T-cell (primary cell): ENCODE results near the gene PAK1. TPM values are rescaled to one million over a fixed set of nuclear protein-coding genes. Genes with fewer than 3 reads are reported as not detected.
"Not testable (repeated sequence)": the region's sequence is repeated elsewhere in the genome, so short reads cannot be mapped to it uniquely, and the experiment has no call there.

ENCODE experiments used
- ATAC-seq, 4 experiments: fragments of 200-7000 bp in 3 of 4; fragments of 150-1000 bp in 1 of 4; cut with Tn5 transposase; replicated peaks in 1 of 4; 1 replicate in 3 of 4; 2 replicates in 1 of 4; pipeline ENCODE4 v1.10.0; 2021; ENCODE audit warnings: moderate library complexity in 3 of 4, mild to moderate bottlenecking in 2 of 4, moderate number of reproducible peaks in 1 of 4
- CTCF ChIA-PET, 2 donors: fragments of 300-600 bp; sonication (Branson Sonifier 250); formaldehyde crosslinking; loops; one replicate each; lab custom pipeline; 2022; ENCODE audit warnings: antibody characterized with exemption in 2 of 2; lab: Charles Lee
- POLR2A ChIA-PET, 2 donors: fragments of 300-600 bp; sonication (Branson Sonifier 250); formaldehyde crosslinking; loops; one replicate each; lab custom pipeline; 2022; ENCODE audit warnings: antibody characterized with exemption in 2 of 2; lab: Charles Lee
- DNase-seq, 35 experiments: peaks; one replicate each; pipeline versions ENCODE4 v3.0.0 to v3.0.0-alpha.2; 2013 to 2023
- H3K27ac ChIP-seq: one replicate; pipeline ENCODE4 v1.5.1; 2013; ENCODE audit warnings: low read length
- H3K27me3 ChIP-seq, 2 experiments: replicated peaks in 1 of 2; 1 replicate in 1 of 2; 2 replicates in 1 of 2; pipeline versions ENCODE4 v1.6.1 to v1.7.0; 2013; ENCODE audit warnings: low read length in 1 of 2, mixed read lengths in 1 of 2; ENCODE audit not compliant: control insufficient read depth in 2 of 2, insufficient read depth in 2 of 2; ENCODE audit errors: extremely low read depth in 1 of 2
- H3K36me3 ChIP-seq, 2 donors: 1 replicate in 1 of 2; 2 replicates in 1 of 2; pipeline versions ENCODE4 v1.6.1 to v1.7.0; 2013; ENCODE audit warnings: low read length in 1 of 2; ENCODE audit not compliant: control insufficient read depth in 2 of 2, insufficient read depth in 1 of 2; ENCODE audit errors: extremely low read depth in 1 of 2
- H3K4me1 ChIP-seq, 2 experiments: 1 replicate in 1 of 2; 2 replicates in 1 of 2; pipeline versions ENCODE4 v1.6.1 to v1.7.0; 2013; ENCODE audit warnings: low read length in 2 of 2, mixed read lengths in 1 of 2; ENCODE audit not compliant: insufficient read depth in 2 of 2, control insufficient read depth in 1 of 2; ENCODE audit errors: extremely low read depth in 1 of 2
- H3K4me3 ChIP-seq, 2 donors: 1 replicate in 1 of 2; 2 replicates in 1 of 2; pipeline versions ENCODE4 v1.5.1 to v1.7.0; 2013; ENCODE audit warnings: mild to moderate bottlenecking in 2 of 2, low read length in 1 of 2, moderate library complexity in 1 of 2; ENCODE audit not compliant: control insufficient read depth in 1 of 2; ENCODE audit errors: extremely low read depth in 1 of 2
- H3K9me3 ChIP-seq: 2 replicates; pipeline ENCODE4 v1.7.0; 2013
- H3K27ac Mint-ChIP-seq, 2 donors: one replicate each; pipeline ENCODE4 v1.8.0; 2020 to 2021; ENCODE audit warnings: mild to moderate bottlenecking in 2 of 2, mixed read lengths in 2 of 2
- H3K27me3 Mint-ChIP-seq, 2 donors: one replicate each; pipeline ENCODE4 v1.8.0; 2021 to 2022; ENCODE audit warnings: mixed read lengths in 2 of 2
- H3K36me3 Mint-ChIP-seq: one replicate; pipeline ENCODE4 v1.8.0; 2021; ENCODE audit warnings: mixed read lengths
- H3K4me1 Mint-ChIP-seq, 3 donors: one replicate each; pipeline ENCODE4 v1.8.0; 2020 to 2022; ENCODE audit warnings: mixed read lengths in 3 of 3, mild to moderate bottlenecking in 1 of 3
- H3K4me3 Mint-ChIP-seq, 3 donors: one replicate each; pipeline ENCODE4 v1.8.0; 2020 to 2022; ENCODE audit warnings: mild to moderate bottlenecking in 3 of 3, mixed read lengths in 3 of 3, moderate library complexity in 3 of 3
- H3K9me3 Mint-ChIP-seq, 3 donors: one replicate each; pipeline ENCODE4 v1.8.0; 2020 to 2022; ENCODE audit warnings: mixed read lengths in 3 of 3
- WGBS: methylation state at CpG from one replicate; pipeline ENCODE4 v1.1.5; 2013; ENCODE audit warnings: missing lambda C conversion rate; ENCODE audit not compliant: insufficient coverage; 5-methylcytosine and 5-hydroxymethylcytosine counted together
- total RNA-seq, 35 experiments: library from RNA in 6 of 35; stranded (reverse) in 6 of 35; fragments of 120-200 nt in 1 of 35; gene quantifications; one replicate each; pipeline versions ENCODE4 v1.2.1 to v1.2.4 and lab custom pipeline; 2013 to 2026

The PAK1 gene
- total RNA-seq, 5 donors from 2014 or later (not counting 1 experiment from before 2014, with no cell fraction given) = 15.9 to 28.0 (median 18.7) TPM

GRCh38 chr11:77300028-77300427, 173.9 kb downstream of the PAK1 start:
- H3K4me1 ChIP-seq, DNase-seq, H3K27ac ChIP-seq, H3K27ac Mint-ChIP-seq, H3K9me3 Mint-ChIP-seq, POLR2A ChIA-PET, H3K36me3 Mint-ChIP-seq, H3K36me3 ChIP-seq, ATAC-seq, H3K4me3 Mint-ChIP-seq, H3K27me3 ChIP-seq, H3K27me3 Mint-ChIP-seq, CTCF ChIA-PET, H3K4me1 Mint-ChIP-seq, H3K4me3 ChIP-seq, H3K9me3 ChIP-seq: not testable (repeated sequence)
- WGBS = 63% methylated on average over 2 of the region's 6 CpGs

DNA sequence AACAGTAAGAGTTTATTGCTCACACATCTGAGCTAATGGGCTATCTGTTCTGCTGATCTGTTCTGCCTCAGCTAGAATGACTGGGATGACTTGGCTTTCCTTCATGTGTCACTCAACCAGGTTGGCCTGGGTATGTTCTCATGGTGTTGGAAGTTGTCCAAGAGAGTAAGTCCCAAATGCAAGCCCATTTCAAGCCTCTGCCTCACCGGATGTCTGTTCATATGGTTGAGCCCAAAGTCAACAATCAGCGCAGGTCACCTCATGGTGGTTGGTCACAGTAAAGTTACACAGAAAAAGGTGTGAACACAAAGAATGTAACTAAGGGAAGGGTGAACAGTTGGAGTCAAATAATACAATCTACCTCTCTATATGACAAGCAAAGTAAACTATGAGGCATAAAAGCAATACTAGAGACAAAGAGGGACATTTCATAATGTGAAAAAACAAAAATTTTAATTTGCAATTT, 174.3 kb downstream of the PAK1 start:
- Mint-ChIP-seq H3K9me3 (no peaks in the 10 kb centered on the region), H3K4me1 (no peaks in the 10 kb centered on the region), H3K36me3 (no peaks in the 10 kb centered on the region), H3K4me3 (no peak overlapping the region), H3K27me3 (peaks cover 0 to 2% of the 10 kb centered on the region in 2 donors), H3K27ac (no peak overlapping the region)
- WGBS = 100% methylated on average over 1 of the region's 2 CpGs
- no peak overlapping the region for H3K4me3 ChIP-seq
- no peak overlapping the region for H3K27ac ChIP-seq
- DNase-seq (no peak), ATAC-seq (no peak)
- ChIA-PET POLR2A (no interaction called here), CTCF (no interaction called here)
- no peaks in the 10 kb centered on the region for H3K4me1 ChIP-seq
- H3K9me3 ChIP-seq = no peaks in the 10 kb centered on the region
- no peaks in the 10 kb centered on the region for H3K36me3 ChIP-seq
- peaks cover 0 to 7% of the 10 kb centered on the region in 2 experiments for H3K27me3 ChIP-seq

DNA sequence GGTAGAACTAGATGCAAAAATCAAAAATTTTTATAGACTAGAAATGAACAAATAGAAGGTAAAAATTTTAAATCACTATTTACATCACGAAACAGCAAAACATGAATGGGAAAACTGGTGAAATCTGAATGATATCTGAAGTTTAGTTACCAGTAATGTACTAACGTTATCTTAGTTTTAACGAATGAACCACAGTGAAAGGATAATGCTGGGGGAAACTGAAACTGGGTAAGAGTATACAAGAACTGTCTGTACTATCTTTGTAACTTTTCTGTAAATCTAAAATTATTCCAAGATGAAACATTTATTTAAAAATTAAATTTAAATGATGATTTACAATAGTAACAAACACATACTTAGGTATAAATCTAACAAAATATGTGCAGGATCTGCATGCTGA, 179.9 kb downstream of the PAK1 start:
- no peaks in the 10 kb centered on the region for H3K36me3 ChIP-seq
- ATAC-seq = no peak
- POLR2A ChIA-PET = no interaction called here

GRCh38 chr11:77289737-77290136, 184.2 kb downstream of the PAK1 start:
- no peak for DNase-seq
- Histone ChIP-seq H3K27ac (no peak overlapping the region), H3K4me3 (no peak overlapping the region), H3K36me3 (no peaks in the 10 kb centered on the region), H3K4me1 (no peaks in the 10 kb centered on the region), H3K9me3 (no peaks in the 10 kb centered on the region), H3K27me3 (peaks cover 0 to 11% of the 10 kb centered on the region in 2 experiments)
- H3K9me3 Mint-ChIP-seq = no peaks in the 10 kb centered on the region
- ChIA-PET POLR2A (no interaction called here), CTCF (no interaction called here)
- H3K4me1 Mint-ChIP-seq = no peaks in the 10 kb centered on the region
- no peak overlapping the region for H3K4me3 Mint-ChIP-seq
- no peaks in the 10 kb centered on the region for H3K36me3 Mint-ChIP-seq
- ATAC-seq = no peak
- H3K27me3 Mint-ChIP-seq = peaks cover 25 to 31% of the 10 kb centered on the region in 2 donors
- WGBS = no CpG with 5 or more reads among the region's 4 CpGs
- no peak overlapping the region for H3K27ac Mint-ChIP-seq

More for the DNA sequence above, 179.9 kb downstream of the PAK1 start:
- no peaks in the 10 kb centered on the region for H3K9me3 ChIP-seq
- Mint-ChIP-seq H3K36me3 (no peaks in the 10 kb centered on the region), H3K4me1 (no peaks in the 10 kb centered on the region), H3K27me3 (peaks cover 4 to 8% of the 10 kb centered on the region in 2 donors), H3K9me3 (no peaks in the 10 kb centered on the region), H3K4me3 (no peak overlapping the region), H3K27ac (no peak overlapping the region)
- DNase-seq = no peak
- H3K27ac ChIP-seq = no peak overlapping the region
- peaks cover 0 to 10% of the 10 kb centered on the region in 2 experiments for H3K27me3 ChIP-seq
- CTCF ChIA-PET = no interaction called here
- H3K4me1 ChIP-seq = no peaks in the 10 kb centered on the region
- no CpG with 5 or more reads among the region's 3 CpGs for WGBS
- H3K4me3 ChIP-seq = no peak overlapping the region

GRCh38 chr11:77287615-77288273, 186.2 kb downstream of the PAK1 start:
- Mint-ChIP-seq H3K4me3 (no peak overlapping the region), H3K36me3 (no peaks in the 10 kb centered on the region), H3K27me3 (peaks cover 31% of the 10 kb centered on the region in 2 donors), H3K4me1 (no peaks in the 10 kb centered on the region), H3K27ac (no peak overlapping the region), H3K9me3 (no peaks in the 10 kb centered on the region)
- Histone ChIP-seq H3K27me3 (peaks cover 0 to 11% of the 10 kb centered on the region in 2 experiments), H3K36me3 (no peaks in the 10 kb centered on the region), H3K4me1 (no peaks in the 10 kb centered on the region), H3K9me3 (no peaks in the 10 kb centered on the region), H3K4me3 (no peak overlapping the region), H3K27ac (no peak overlapping the region)
- DNase-seq (no peak), ATAC-seq (no peak)
- WGBS = 85% methylated on average over 1 of the region's 5 CpGs
- CTCF ChIA-PET = no interaction called here
- POLR2A ChIA-PET = no interaction called here

- ChIA-PET POLR2A (no interaction called here), CTCF (no interaction called here)
- H3K4me3 Mint-ChIP-seq = no peak overlapping the region
- H3K27ac ChIP-seq = no peak overlapping the region
- H3K27me3 Mint-ChIP-seq = peaks cover 31% of the 10 kb centered on the region in 2 donors
- H3K9me3 Mint-ChIP-seq = no peaks in the 10 kb centered on the region
- peaks cover 0 to 11% of the 10 kb centered on the region in 2 experiments for H3K27me3 ChIP-seq
- no peaks in the 10 kb centered on the region for H3K9me3 ChIP-seq
- DNase-seq = no peak
- 86% methylated on average over 1 of the region's 3 CpGs for WGBS
- no peaks in the 10 kb centered on the region for H3K4me1 ChIP-seq
- no peaks in the 10 kb centered on the region for H3K4me1 Mint-ChIP-seq
- no peak overlapping the region for H3K4me3 ChIP-seq
- no peaks in the 10 kb centered on the region for H3K36me3 ChIP-seq
- H3K36me3 Mint-ChIP-seq = no peaks in the 10 kb centered on the region
- no peak overlapping the region for H3K27ac Mint-ChIP-seq
- ATAC-seq = no peak
Measured at GRCh38 chr11:77287136-77287535, 186.8 kb downstream of the PAK1 start.
